Pancreas (tissue), 10 donors: Measurements from ENCODE around the gene GGNBP2. TPM values are rescaled to one million over a fixed set of nuclear protein-coding genes. Genes with fewer than 3 reads are reported as not detected.

Experiments
- ATAC-seq, 4 donors: fragments of 200-7000 bp; cut with Tn5 transposase; one replicate each; pipeline versions ENCODE4 v1.8.0 to v1.9.1; 2020; ENCODE audit warnings: mild to moderate bottlenecking in 4 of 4, moderate library complexity in 4 of 4
- DNase-seq, 6 donors: peaks; one replicate each; pipeline ENCODE4 v3.0.0-alpha.2; 2020
- FAIRE-seq: peaks from 2 replicates; lab custom pipeline; 2012; peaks lifted over from hg19 to GRCh38; lab: Jason Lieb, UNC
- H3K27ac ChIP-seq, 4 donors: fragments of 200-600 bp; sonication (generic); 1 replicate in 3 of 4; 2 replicates in 1 of 4; pipeline versions ENCODE4 v1.5.0 to v1.8.0; 2020
- H3K27me3 ChIP-seq, 4 donors: fragments of 200-600 bp; one replicate each; pipeline ENCODE4 v1.8.0; 2021
- H3K36me3 ChIP-seq, 3 donors: fragments of 200-600 bp; sonication (generic) in 1 of 3; one replicate each; pipeline versions ENCODE4 v1.5.0 to v1.8.0; 2020 to 2021
- H3K4me1 ChIP-seq, 3 donors: fragments of 200-600 bp; one replicate each; pipeline ENCODE4 v1.8.0; 2021
- H3K4me3 ChIP-seq, 4 donors: fragments of 200-600 bp; sonication (generic) in 2 of 4; one replicate each; pipeline versions ENCODE4 v1.5.0 to v1.8.0; 2020 to 2021
- H3K9me3 ChIP-seq, 4 donors: fragments of 200-600 bp; one replicate each; pipeline ENCODE4 v1.8.0; 2021
- WGBS, 2 donors: extraction: QIAGEN DNeasy Blood & Tissue Kit; methylation state at CpG; one replicate each; pipeline ENCODE4 v1.1.7; 2013; 5-methylcytosine and 5-hydroxymethylcytosine counted together
- intact Hi-C, 3 donors: fragments of 100-400 bp; cut with DNase I; formaldehyde crosslinking; loops; one replicate each; pipeline versions ENCODE4 v1.11.1 to v1.14.2; 2022
- polyA plus RNA-seq, 2 donors: library from polyadenylated mRNA; stranded (reverse); fragments of 200-250 nt; gene quantifications; one replicate each; pipeline ENCODE4 v1.2.3, GENCODE V29; 2013
- total RNA-seq, 6 donors: library from RNA; stranded (reverse); fragmentation: NEBNext Ultra II Directional in 4 of 6; extraction: Animal tissue kit (Norgen Biotek cat#: 25700) in 4 of 6; gene quantifications; one replicate each; pipeline versions ENCODE4 v1.2.1 to v1.2.4, GENCODE V29; 2021 to 2023
- TF ChIP-seq, protein P1 (sequence below), 4 donors: fragments of 200-600 bp; sonication (generic) in 3 of 4; IDR thresholded peaks; one replicate each; pipeline versions ENCODE4 v1.5.0 to v1.8.0; 2021; ENCODE audit warnings: antibody characterized with exemption in 4 of 4
- donor health status: healthy with polysubstance abuse.
- donor health status: DM: no; HTN: no; CAD: no; lungs with moderate emphysema.
- donor health status: DM: no; HTN: no; CAD: no.
- donor health status: control.
- donor health status: control.
- donor health status: Bipolar disorder and iron deficiency.
- donor health status: DM: yes; HTN: yes; CAD: no.
- donor health status: DM: no; HTN: no; CAD: no.
- donor health status: DM: no; HTN: no; CAD: no.
- donor health status: DM: yes; HTN: yes; CAD: no.

The GGNBP2 gene
- total and polyA plus RNA-seq, 8 donors: 27.3 to 41.8 (median 36.7) TPM

- intact Hi-C loops: no loop called here
- no peak for ATAC-seq
- H3K4me3 ChIP-seq: no peak overlapping the region
- no peak for DNase-seq
- no peak overlapping the region for H3K27ac ChIP-seq
- TF ChIP-seq, protein P1, sequence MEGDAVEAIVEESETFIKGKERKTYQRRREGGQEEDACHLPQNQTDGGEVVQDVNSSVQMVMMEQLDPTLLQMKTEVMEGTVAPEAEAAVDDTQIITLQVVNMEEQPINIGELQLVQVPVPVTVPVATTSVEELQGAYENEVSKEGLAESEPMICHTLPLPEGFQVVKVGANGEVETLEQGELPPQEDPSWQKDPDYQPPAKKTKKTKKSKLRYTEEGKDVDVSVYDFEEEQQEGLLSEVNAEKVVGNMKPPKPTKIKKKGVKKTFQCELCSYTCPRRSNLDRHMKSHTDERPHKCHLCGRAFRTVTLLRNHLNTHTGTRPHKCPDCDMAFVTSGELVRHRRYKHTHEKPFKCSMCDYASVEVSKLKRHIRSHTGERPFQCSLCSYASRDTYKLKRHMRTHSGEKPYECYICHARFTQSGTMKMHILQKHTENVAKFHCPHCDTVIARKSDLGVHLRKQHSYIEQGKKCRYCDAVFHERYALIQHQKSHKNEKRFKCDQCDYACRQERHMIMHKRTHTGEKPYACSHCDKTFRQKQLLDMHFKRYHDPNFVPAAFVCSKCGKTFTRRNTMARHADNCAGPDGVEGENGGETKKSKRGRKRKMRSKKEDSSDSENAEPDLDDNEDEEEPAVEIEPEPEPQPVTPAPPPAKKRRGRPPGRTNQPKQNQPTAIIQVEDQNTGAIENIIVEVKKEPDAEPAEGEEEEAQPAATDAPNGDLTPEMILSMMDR (IDR thresholded peaks at IDR 0.05): no peak
- H3K27me3 ChIP-seq: no peaks in the 10 kb centered on the region
- no peaks in the 10 kb centered on the region for H3K9me3 ChIP-seq
- H3K4me1 ChIP-seq: no peaks in the 10 kb centered on the region
- peaks cover 5 to 27% (median 9%) of the 10 kb centered on the region in 3 donors for H3K36me3 ChIP-seq
- WGBS, 2 donors: 84 to 92% methylated on average over 2 of the region's 2 CpGs
- FAIRE-seq: no peak
These were observed 19.6 kb upstream of the GGNBP2 start for GRCh38 chr17:36525113-36525512.

GRCh38 chr17:36525888-36526287 is 18.8 kb upstream of the GGNBP2 start:
- TF ChIP-seq, protein P1 (IDR thresholded peaks at IDR 0.05): no peak
- Histone ChIP-seq H3K4me1 (no peaks in the 10 kb centered on the region), H3K36me3 (peaks cover 5 to 27% (median 9%) of the 10 kb centered on the region in 3 donors), H3K9me3 (no peaks in the 10 kb centered on the region), H3K4me3 (no peak overlapping the region), H3K27ac (no peak overlapping the region), H3K27me3 (no peaks in the 10 kb centered on the region)
- WGBS, 2 donors: 88 to 97% methylated on average over 6 of the region's 6 CpGs
- no peak for DNase-seq
- intact Hi-C loops: no loop called here
- no peak for ATAC-seq
- FAIRE-seq: no peak

- FAIRE-seq: no peak
- Histone ChIP-seq H3K4me3 (no peak overlapping the region), H3K4me1 (no peaks in the 10 kb centered on the region), H3K36me3 (peaks cover 5 to 27% (median 7%) of the 10 kb centered on the region in 3 donors), H3K27me3 (no peaks in the 10 kb centered on the region), H3K27ac (no peak overlapping the region), H3K9me3 (no peaks in the 10 kb centered on the region)
- WGBS, 2 donors: 94 to 95% methylated on average over 7 of the region's 7 CpGs
- no peak for ATAC-seq
- TF ChIP-seq, protein P1 (IDR thresholded peaks at IDR 0.05): no peak
- DNase-seq: peak in 1 of 6 donors; percentile 5
- intact Hi-C loops: no loop called here
These were observed 17.0 kb upstream of the GGNBP2 start for GRCh38 chr17:36527621-36528250.

GRCh38 chr17:36529121-36529520 is 15.6 kb upstream of the GGNBP2 start:
- H3K4me1 ChIP-seq: no peaks in the 10 kb centered on the region
- no peak overlapping the region for H3K4me3 ChIP-seq
- no peak for DNase-seq
- no peaks in the 10 kb centered on the region for H3K27me3 ChIP-seq
- H3K27ac ChIP-seq: no peak overlapping the region
- peaks cover 5 to 24% (median 6%) of the 10 kb centered on the region in 3 donors for H3K36me3 ChIP-seq
- intact Hi-C loops: no loop called here
- no peaks in the 10 kb centered on the region for H3K9me3 ChIP-seq
- no peak for ATAC-seq
- FAIRE-seq: no peak
- TF ChIP-seq, protein P1 (IDR thresholded peaks at IDR 0.05): no peak

GRCh38 chr17:36532435-36532975 is 12.2 kb upstream of the GGNBP2 start:
- intact Hi-C loops: no loop called here
- no peak for FAIRE-seq
- no peaks in the 10 kb centered on the region for H3K9me3 ChIP-seq
- ATAC-seq: no peak
- peaks cover 0 to 5% (median 0%) of the 10 kb centered on the region in 3 donors for H3K4me1 ChIP-seq
- peak in 1 of 6 donors; percentile 8 for DNase-seq
- peaks cover 0 to 6% (median 0%) of the 10 kb centered on the region in 3 donors for H3K36me3 ChIP-seq
- H3K4me3 ChIP-seq: no peak overlapping the region
- H3K27ac ChIP-seq: no peak overlapping the region
- WGBS, 2 donors: 96 to 97% methylated on average over 2 of the region's 2 CpGs
- TF ChIP-seq, protein P1 (IDR thresholded peaks at IDR 0.05): no peak
- no peaks in the 10 kb centered on the region for H3K27me3 ChIP-seq
